HFFc6 (cell line): ENCODE data around the gene WAC. TPM values are rescaled to one million over a fixed set of nuclear protein-coding genes. Genes with fewer than 3 reads are reported as not detected.
A peak's percentile ranks its signal among the peaks of the same experiment; 100 is the strongest.

ENCODE experiments used
- DNase-seq: peaks from one replicate; pipeline ENCODE4 v3.0.0-alpha.2; 2018
- H3K27ac Mint-ChIP-seq: 2 replicates; pipeline ENCODE4 v1.8.0; 2020; ENCODE audit warnings: mild to moderate bottlenecking, mixed read lengths
- H3K27me3 Mint-ChIP-seq: 2 replicates; pipeline ENCODE4 v1.8.0; 2021; ENCODE audit warnings: mild to moderate bottlenecking, moderate library complexity, mixed read lengths; ENCODE audit not compliant: insufficient read depth
- H3K36me3 Mint-ChIP-seq: 2 replicates; pipeline ENCODE4 v1.8.0; 2021; ENCODE audit warnings: low read depth, mixed read lengths
- H3K4me1 Mint-ChIP-seq: 2 replicates; pipeline ENCODE4 v1.8.0; 2020; ENCODE audit warnings: low read depth, mixed read lengths
- H3K4me3 Mint-ChIP-seq: 2 replicates; pipeline ENCODE4 v1.8.0; 2020; ENCODE audit warnings: mild to moderate bottlenecking, moderate library complexity, mixed read lengths
- H3K9me3 Mint-ChIP-seq: 2 replicates; pipeline ENCODE4 v1.8.0; 2020; ENCODE audit warnings: mild to moderate bottlenecking, mixed read lengths
- CTCF ChIP-seq: fragments of 200-600 bp; sonication (generic); IDR thresholded peaks from 2 replicates; pipeline ENCODE4 v1.5.0; 2021; ENCODE audit warnings: antibody characterized with exemption, mild to moderate bottlenecking
- total RNA-seq, 6 experiments: library from RNA; stranded (reverse); fragmentation: NEBNext Ultra II Directional; extraction: Animal tissue kit (Norgen Biotek cat#: 25700); gene quantifications; 2 replicates in 1 of 6; 3 replicates in 5 of 6; pipeline ENCODE4 v1.2.3, GENCODE V29; 2021

Gene WAC
- total RNA-seq, 6 experiments from 2014 or later = 67.2 to 81.5 (median 74.3) TPM

- no peaks in the 10 kb centered on the region for H3K9me3 Mint-ChIP-seq
- DNase-seq = no peak
- no peak for TF ChIP-seq CTCF
- H3K4me3 Mint-ChIP-seq = no peak overlapping the region
- H3K36me3 Mint-ChIP-seq = peaks cover 58% of the 10 kb centered on the region
- peaks cover 71% of the 10 kb centered on the region for H3K4me1 Mint-ChIP-seq
- H3K27me3 Mint-ChIP-seq = no peaks in the 10 kb centered on the region
- peak overlapping the region; percentile 6; the same call in 1 of the 2 replicates for H3K27ac Mint-ChIP-seq
Measured at GRCh38 chr10:28554952-28555351, 22.0 kb downstream of the WAC start.

- no peaks in the 10 kb centered on the region for H3K9me3 Mint-ChIP-seq
- no peak for DNase-seq
- H3K36me3 Mint-ChIP-seq = peaks cover 62% of the 10 kb centered on the region
- H3K27ac Mint-ChIP-seq = peak overlapping the region; percentile 6; the same call in 1 of the 2 replicates
- H3K4me3 Mint-ChIP-seq = no peak overlapping the region
- peaks cover 71% of the 10 kb centered on the region for H3K4me1 Mint-ChIP-seq
- TF ChIP-seq CTCF = no peak
- no peaks in the 10 kb centered on the region for H3K27me3 Mint-ChIP-seq
Measured at GRCh38 chr10:28555358-28555757, 22.4 kb downstream of the WAC start.

- peaks cover 71% of the 10 kb centered on the region for H3K4me1 Mint-ChIP-seq
- H3K27ac Mint-ChIP-seq = no peak overlapping the region
- no peak for TF ChIP-seq CTCF
- H3K36me3 Mint-ChIP-seq = peaks cover 69% of the 10 kb centered on the region
- no peaks in the 10 kb centered on the region for H3K27me3 Mint-ChIP-seq
- DNase-seq = no peak
- no peaks in the 10 kb centered on the region for H3K9me3 Mint-ChIP-seq
- H3K4me3 Mint-ChIP-seq = no peak overlapping the region
Measured at GRCh38 chr10:28556142-28556541, 23.2 kb downstream of the WAC start.

GRCh38 chr10:28558186-28558585, 25.3 kb downstream of the WAC start:
- no peaks in the 10 kb centered on the region for H3K27me3 Mint-ChIP-seq
- no peak overlapping the region for H3K4me3 Mint-ChIP-seq
- DNase-seq = no peak
- H3K4me1 Mint-ChIP-seq = peaks cover 62% of the 10 kb centered on the region
- H3K36me3 Mint-ChIP-seq = peaks cover 58% of the 10 kb centered on the region
- H3K9me3 Mint-ChIP-seq = no peaks in the 10 kb centered on the region
- peak overlapping the region; percentile 3; the same call in 1 of the 2 replicates for H3K27ac Mint-ChIP-seq
- TF ChIP-seq CTCF = no peak

- H3K4me3 Mint-ChIP-seq = no peak overlapping the region
- H3K4me1 Mint-ChIP-seq = peaks cover 65% of the 10 kb centered on the region
- peak overlapping the region; percentile 4; the same call in 1 of the 2 replicates for H3K27ac Mint-ChIP-seq
- no peaks in the 10 kb centered on the region for H3K9me3 Mint-ChIP-seq
- TF ChIP-seq CTCF = no peak
- peaks cover 57% of the 10 kb centered on the region for H3K36me3 Mint-ChIP-seq
- DNase-seq = no peak
- H3K27me3 Mint-ChIP-seq = no peaks in the 10 kb centered on the region
Measured at GRCh38 chr10:28558923-28559508, 26.1 kb downstream of the WAC start.
